ENCODE results near the gene MCRIP2.

The MCRIP2 gene

GRCh38 chr16:638034-638543, 3.5 kb upstream of the MCRIP2 start:
- no peak overlapping the region for H3K27ac ChIP-seq (ENCODE audit: insufficient read depth, low read length, poor library complexity, severe bottlenecking)
- H3K27me3 ChIP-seq (replicated peaks; ENCODE audit: control insufficient read depth, insufficient read depth, low read length, poor library complexity, severe bottlenecking) = no peaks in the 10 kb centered on the region
- H3K4me1 ChIP-seq (ENCODE audit: control insufficient read depth, insufficient read depth, low read length, poor library complexity, severe bottlenecking) = peaks cover 24% of the 10 kb centered on the region
- no peaks in the 10 kb centered on the region for H3K36me3 ChIP-seq (ENCODE audit: control insufficient read depth, insufficient read depth, low read length)
- H3K4me3 ChIP-seq (ENCODE audit: insufficient read depth, low read depth, low read length, poor library complexity, severe bottlenecking) = no peak overlapping the region
- no peak for DNase-seq
- H3K9me3 ChIP-seq (ENCODE audit: control insufficient read depth, low read length) = no peaks in the 10 kb centered on the region

- H3K27ac ChIP-seq (ENCODE audit: insufficient read depth, low read length, poor library complexity, severe bottlenecking) = no peak overlapping the region
- no peak overlapping the region for H3K4me3 ChIP-seq (ENCODE audit: insufficient read depth, low read depth, low read length, poor library complexity, severe bottlenecking)
- H3K4me1 ChIP-seq (ENCODE audit: control insufficient read depth, insufficient read depth, low read length, poor library complexity, severe bottlenecking) = peaks cover 24% of the 10 kb centered on the region
Observed at GRCh38 chr16:638836-639235, 2.8 kb upstream of the MCRIP2 start.

DNA sequence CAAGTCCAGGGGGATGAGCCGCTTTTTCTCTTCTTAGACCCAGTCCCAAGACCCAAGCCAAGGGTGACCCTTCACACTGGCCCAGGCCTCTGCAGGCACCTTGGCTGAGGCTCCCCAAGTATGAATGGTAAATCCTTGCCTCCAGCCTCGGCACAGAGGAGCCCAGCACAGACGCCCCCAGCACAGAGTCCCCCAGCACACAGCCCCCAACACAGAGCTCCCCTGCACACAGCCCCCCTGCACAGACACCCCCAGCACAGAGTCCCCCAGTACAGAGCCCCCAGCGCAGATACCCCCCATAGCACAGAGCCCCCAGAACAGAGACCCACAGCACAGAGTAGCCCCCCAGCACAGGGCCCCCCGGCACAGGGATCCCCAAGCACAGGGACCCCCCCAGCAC, 1.0 kb upstream of the MCRIP2 start:
- Histone ChIP-seq H3K4me1 (ENCODE audit: control insufficient read depth, insufficient read depth, low read length, poor library complexity, severe bottlenecking) (peaks cover 17% of the 10 kb centered on the region), H3K9me3 (ENCODE audit: control insufficient read depth, low read length) (no peaks in the 10 kb centered on the region), H3K36me3 (ENCODE audit: control insufficient read depth, insufficient read depth, low read length) (no peaks in the 10 kb centered on the region), H3K27me3 (replicated peaks; ENCODE audit: control insufficient read depth, insufficient read depth, low read length, poor library complexity, severe bottlenecking) (no peaks in the 10 kb centered on the region), H3K27ac (ENCODE audit: insufficient read depth, low read length, poor library complexity, severe bottlenecking) (no peak overlapping the region), H3K4me3 (ENCODE audit: insufficient read depth, low read depth, low read length, poor library complexity, severe bottlenecking) (no peak overlapping the region)
- DNase-seq = no peak

More at GRCh38 chr16:638836-639235, 2.8 kb upstream of the MCRIP2 start:
- Histone ChIP-seq H3K27me3 (replicated peaks; ENCODE audit: control insufficient read depth, insufficient read depth, low read length, poor library complexity, severe bottlenecking) (no peaks in the 10 kb centered on the region), H3K36me3 (ENCODE audit: control insufficient read depth, insufficient read depth, low read length) (no peaks in the 10 kb centered on the region), H3K9me3 (ENCODE audit: control insufficient read depth, low read length) (no peaks in the 10 kb centered on the region)
- no peak for DNase-seq

- Histone ChIP-seq H3K9me3 (ENCODE audit: control insufficient read depth, low read length) (no peaks in the 10 kb centered on the region), H3K27ac (ENCODE audit: insufficient read depth, low read length, poor library complexity, severe bottlenecking) (peak overlapping the region; percentile 18), H3K4me1 (ENCODE audit: control insufficient read depth, insufficient read depth, low read length, poor library complexity, severe bottlenecking) (peaks cover 12% of the 10 kb centered on the region), H3K36me3 (ENCODE audit: control insufficient read depth, insufficient read depth, low read length) (no peaks in the 10 kb centered on the region), H3K4me3 (ENCODE audit: insufficient read depth, low read depth, low read length, poor library complexity, severe bottlenecking) (peak overlapping the region; percentile 78), H3K27me3 (replicated peaks; ENCODE audit: control insufficient read depth, insufficient read depth, low read length, poor library complexity, severe bottlenecking) (no peaks in the 10 kb centered on the region)
- DNase-seq = no peak
Observed at GRCh38 chr16:642189-643049, 791 bp downstream of the MCRIP2 start.

DNA sequence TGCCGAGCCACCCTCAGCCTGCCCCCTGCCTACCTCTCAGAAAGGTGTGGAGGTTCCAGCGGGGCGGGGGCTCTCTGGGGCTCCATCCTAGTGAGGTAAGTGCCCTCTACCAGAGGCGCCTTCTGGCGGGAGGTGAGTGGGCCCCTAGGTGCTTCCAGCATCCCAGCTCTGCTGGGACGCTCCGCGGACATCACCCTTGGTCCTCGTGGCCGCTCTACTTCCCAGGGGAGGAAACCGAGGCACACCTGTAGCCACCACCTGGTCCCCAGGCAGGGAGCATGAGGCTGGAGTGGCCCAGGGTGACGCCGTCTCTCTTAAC, 1.4 kb downstream of the MCRIP2 start:
- Histone ChIP-seq H3K36me3 (ENCODE audit: control insufficient read depth, insufficient read depth, low read length) (no peaks in the 10 kb centered on the region), H3K4me1 (ENCODE audit: control insufficient read depth, insufficient read depth, low read length, poor library complexity, severe bottlenecking) (peaks cover 17% of the 10 kb centered on the region), H3K4me3 (ENCODE audit: insufficient read depth, low read depth, low read length, poor library complexity, severe bottlenecking) (no peak overlapping the region), H3K9me3 (ENCODE audit: control insufficient read depth, low read length) (no peaks in the 10 kb centered on the region), H3K27ac (ENCODE audit: insufficient read depth, low read length, poor library complexity, severe bottlenecking) (no peak overlapping the region), H3K27me3 (replicated peaks; ENCODE audit: control insufficient read depth, insufficient read depth, low read length, poor library complexity, severe bottlenecking) (no peaks in the 10 kb centered on the region)
- no peak for DNase-seq

DNA sequence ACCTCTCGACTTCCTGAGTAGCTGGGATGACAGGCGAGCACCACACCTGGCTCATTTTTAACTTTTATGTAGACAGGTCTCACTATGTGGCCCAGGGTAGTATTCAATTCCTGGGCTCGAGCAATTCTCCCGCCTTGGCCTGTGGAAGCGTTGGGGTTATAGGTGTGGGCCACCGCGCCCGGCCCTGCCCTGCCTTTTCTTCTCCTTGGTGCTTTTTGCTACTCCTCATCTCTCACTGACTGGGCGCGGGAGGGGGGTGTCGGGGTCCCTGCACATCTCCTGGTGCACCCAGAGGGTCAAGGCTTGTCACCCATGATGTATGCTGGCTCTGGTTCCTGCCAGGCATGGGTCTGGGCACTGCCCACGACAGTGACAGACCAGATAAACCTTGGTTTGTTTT, 2.9 kb downstream of the MCRIP2 start:
- Histone ChIP-seq H3K4me1 (ENCODE audit: control insufficient read depth, insufficient read depth, low read length, poor library complexity, severe bottlenecking) (peaks cover 27% of the 10 kb centered on the region), H3K27ac (ENCODE audit: insufficient read depth, low read length, poor library complexity, severe bottlenecking) (no peak overlapping the region), H3K27me3 (replicated peaks; ENCODE audit: control insufficient read depth, insufficient read depth, low read length, poor library complexity, severe bottlenecking) (no peaks in the 10 kb centered on the region), H3K36me3 (ENCODE audit: control insufficient read depth, insufficient read depth, low read length) (no peaks in the 10 kb centered on the region), H3K9me3 (ENCODE audit: control insufficient read depth, low read length) (no peaks in the 10 kb centered on the region), H3K4me3 (ENCODE audit: insufficient read depth, low read depth, low read length, poor library complexity, severe bottlenecking) (no peak overlapping the region)
- DNase-seq = no peak

DNA sequence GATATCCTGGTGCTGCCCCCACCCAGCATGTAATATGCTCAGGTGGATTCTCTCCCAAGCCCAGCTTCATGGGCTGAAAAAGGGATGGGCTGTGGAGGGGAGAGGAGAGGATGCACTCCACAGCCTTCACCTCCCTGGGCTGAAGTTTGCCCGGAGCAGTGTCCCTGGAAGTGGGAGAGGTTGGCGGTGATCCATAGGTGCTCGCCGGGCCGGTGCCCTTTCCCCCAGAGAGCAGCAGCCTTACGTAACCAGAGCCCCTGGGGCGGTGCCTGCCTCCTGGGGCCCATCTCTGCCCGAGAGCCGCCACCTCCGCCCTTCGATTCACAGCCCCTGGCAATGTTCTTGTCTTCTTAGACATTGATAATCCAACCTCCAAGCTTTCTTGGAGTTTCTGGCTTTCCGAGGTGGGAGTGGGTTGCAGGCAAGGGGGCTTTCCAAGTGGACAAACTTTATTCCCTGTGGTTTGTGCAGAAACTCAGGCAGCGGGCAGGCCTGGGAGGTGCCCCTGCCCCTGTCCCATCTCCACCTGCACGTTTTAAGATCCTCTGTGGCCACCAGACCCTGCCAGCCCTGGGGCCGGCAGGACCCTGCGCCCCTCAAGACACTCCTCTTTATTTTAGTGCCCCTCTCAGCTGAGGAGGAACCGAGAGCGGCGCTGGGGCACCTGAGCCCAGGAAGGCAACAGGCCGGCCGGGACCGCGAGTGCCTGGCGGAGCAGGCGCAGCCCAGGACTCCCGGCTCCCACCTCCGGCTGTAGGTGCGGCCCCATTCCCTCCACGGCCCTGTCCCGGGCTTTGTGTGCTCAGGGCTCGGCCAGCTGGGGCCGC, 4.4 kb downstream of the MCRIP2 start:
- no peak overlapping the region for H3K4me3 ChIP-seq (ENCODE audit: insufficient read depth, low read depth, low read length, poor library complexity, severe bottlenecking)
- DNase-seq = no peak
- no peaks in the 10 kb centered on the region for H3K36me3 ChIP-seq (ENCODE audit: control insufficient read depth, insufficient read depth, low read length)
- peaks cover 30% of the 10 kb centered on the region for H3K4me1 ChIP-seq (ENCODE audit: control insufficient read depth, insufficient read depth, low read length, poor library complexity, severe bottlenecking)
- no peaks in the 10 kb centered on the region for H3K27me3 ChIP-seq (replicated peaks; ENCODE audit: control insufficient read depth, insufficient read depth, low read length, poor library complexity, severe bottlenecking)
- no peaks in the 10 kb centered on the region for H3K9me3 ChIP-seq (ENCODE audit: control insufficient read depth, low read length)
- H3K27ac ChIP-seq (ENCODE audit: insufficient read depth, low read length, poor library complexity, severe bottlenecking) = no peak overlapping the region

DNA sequence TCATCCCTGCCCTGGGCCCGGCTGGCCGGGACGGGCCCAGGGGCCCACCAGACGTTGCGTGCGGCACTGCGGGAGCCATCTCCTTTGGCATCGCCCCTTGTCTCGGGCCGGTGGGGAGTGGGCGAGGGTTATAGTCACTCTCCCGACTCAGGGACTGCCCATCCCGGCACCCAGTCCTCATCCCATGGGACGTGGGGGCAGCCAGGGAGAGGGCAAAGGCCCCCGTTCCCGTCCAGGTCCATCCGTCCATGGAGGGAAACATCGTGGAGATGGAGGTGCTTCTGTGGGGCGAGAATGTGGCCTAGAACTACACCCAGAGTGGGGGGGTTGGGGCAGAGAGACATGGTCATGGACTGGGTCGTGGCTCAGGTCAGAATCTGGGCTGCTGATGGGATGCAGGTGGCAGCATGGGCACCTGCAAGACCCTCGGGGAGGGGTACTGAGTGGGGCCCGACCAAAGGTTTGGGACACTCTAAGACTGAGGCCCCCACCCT, 5.1 kb downstream of the MCRIP2 start:
- H3K9me3 ChIP-seq (ENCODE audit: control insufficient read depth, low read length) = no peaks in the 10 kb centered on the region
- H3K27ac ChIP-seq (ENCODE audit: insufficient read depth, low read length, poor library complexity, severe bottlenecking) = no peak overlapping the region
- peaks cover 24% of the 10 kb centered on the region for H3K4me1 ChIP-seq (ENCODE audit: control insufficient read depth, insufficient read depth, low read length, poor library complexity, severe bottlenecking)
- H3K36me3 ChIP-seq (ENCODE audit: control insufficient read depth, insufficient read depth, low read length) = no peaks in the 10 kb centered on the region
- DNase-seq = no peak
- no peak overlapping the region for H3K4me3 ChIP-seq (ENCODE audit: insufficient read depth, low read depth, low read length, poor library complexity, severe bottlenecking)
- H3K27me3 ChIP-seq (replicated peaks; ENCODE audit: control insufficient read depth, insufficient read depth, low read length, poor library complexity, severe bottlenecking) = no peaks in the 10 kb centered on the region

GRCh38 chr16:647173-647902, 5.7 kb downstream of the MCRIP2 start:
- Histone ChIP-seq H3K27ac (ENCODE audit: insufficient read depth, low read length, poor library complexity, severe bottlenecking) (no peak overlapping the region), H3K9me3 (ENCODE audit: control insufficient read depth, low read length) (no peaks in the 10 kb centered on the region), H3K27me3 (replicated peaks; ENCODE audit: control insufficient read depth, insufficient read depth, low read length, poor library complexity, severe bottlenecking) (no peaks in the 10 kb centered on the region), H3K36me3 (ENCODE audit: control insufficient read depth, insufficient read depth, low read length) (no peaks in the 10 kb centered on the region), H3K4me3 (ENCODE audit: insufficient read depth, low read depth, low read length, poor library complexity, severe bottlenecking) (no peak overlapping the region), H3K4me1 (ENCODE audit: control insufficient read depth, insufficient read depth, low read length, poor library complexity, severe bottlenecking) (peaks cover 24% of the 10 kb centered on the region)
- no peak for DNase-seq
